Smooth muscle cell of trachea (primary cell): ENCODE data around the gene TMEM167A. TPM values are rescaled to one million over a fixed set of nuclear protein-coding genes. Genes with fewer than 3 reads are reported as not detected.

Source experiments
- total RNA-seq: library from RNA; depleted of rRNA; stranded (reverse); fragments of >200 nt; gene quantifications from 2 replicates; pipeline ENCODE4 v1.2.1, GENCODE V29; 2014

Gene TMEM167A
- total RNA-seq = 58.4 and 78.0 TPM in 2 replicates

DNA sequence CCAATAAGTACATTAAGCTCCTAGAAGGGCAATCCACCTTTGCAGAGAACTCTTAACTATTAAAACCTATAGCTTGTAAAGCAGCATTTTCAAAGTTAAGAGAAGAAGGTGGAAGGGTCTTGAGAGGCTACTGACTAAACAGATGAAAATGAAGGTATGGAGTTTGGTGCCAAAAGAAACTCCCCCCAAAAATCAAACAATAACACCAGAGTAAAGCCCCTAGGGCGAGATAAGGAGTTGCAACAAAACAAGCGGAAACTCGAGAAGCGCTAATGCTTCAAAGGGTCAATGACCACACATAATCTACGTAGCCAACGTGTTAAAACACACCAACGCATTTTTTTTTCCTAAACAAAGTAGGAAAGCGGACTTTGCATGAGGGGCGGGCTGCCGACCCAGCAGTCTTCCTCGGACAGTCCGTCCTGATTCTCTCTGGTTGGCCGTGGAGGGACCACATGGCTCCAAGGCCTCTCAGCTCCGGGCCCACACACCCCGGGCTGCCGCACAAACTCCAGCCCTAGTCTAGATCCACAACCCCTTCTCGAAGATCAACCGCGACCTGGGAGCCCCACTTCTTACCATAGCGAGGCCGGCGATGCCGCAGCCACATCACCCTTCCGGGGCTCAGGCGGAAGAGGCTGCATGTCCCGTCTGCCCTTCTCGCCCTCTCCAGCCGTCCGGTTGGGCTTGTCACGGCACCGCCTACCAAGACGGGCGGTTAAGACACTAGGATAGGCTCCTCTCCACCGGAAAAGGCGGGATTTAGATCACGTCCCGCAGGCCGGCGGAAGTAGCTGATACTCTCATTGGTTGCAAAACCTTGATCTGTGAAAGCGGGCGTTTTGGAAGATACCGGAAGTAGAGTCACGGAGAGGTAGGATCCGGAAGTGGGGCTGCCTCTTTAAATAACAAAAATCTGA lies at the start of gene TMEM167A, which contains the start of gene XRCC4:
Gene TMEM167A, minus strand, starts transcription at position 653 of the 920 bp plus-strand sequence. Its CDS starts 71 bp downstream, at position 582.
Gene XRCC4, plus strand, starts transcription at position 806 of the 920 bp plus-strand sequence. CDS start 27,373 bp downstream, outside the sequence.

Other genes starting within 250 kb of the TMEM167A start
- 6.6 and 19.6 TPM in 2 replicates for gene XRCC4, start 153 bp upstream of the TMEM167A start, total RNA-seq